ENCODE results near the gene BLM.
A peak's percentile ranks its signal among the peaks of the same experiment; 100 is the strongest.

Gene BLM

GRCh38 chr15:90744759-90745402, 27.7 kb downstream of the BLM start:
- peaks cover 7% of the 10 kb centered on the region for H3K9me3 Mint-ChIP-seq
- no peak overlapping the region for H3K27ac Mint-ChIP-seq
- peaks cover 6% of the 10 kb centered on the region for H3K4me1 Mint-ChIP-seq
- H3K4me3 Mint-ChIP-seq: no peak overlapping the region
- H3K27me3 Mint-ChIP-seq: no peaks in the 10 kb centered on the region
- ATAC-seq: no peak
- peaks cover 19% of the 10 kb centered on the region for H3K36me3 Mint-ChIP-seq

GRCh38 chr15:90749754-90750153, 32.6 kb downstream of the BLM start:
- peak; percentile 78 for ATAC-seq

DNA sequence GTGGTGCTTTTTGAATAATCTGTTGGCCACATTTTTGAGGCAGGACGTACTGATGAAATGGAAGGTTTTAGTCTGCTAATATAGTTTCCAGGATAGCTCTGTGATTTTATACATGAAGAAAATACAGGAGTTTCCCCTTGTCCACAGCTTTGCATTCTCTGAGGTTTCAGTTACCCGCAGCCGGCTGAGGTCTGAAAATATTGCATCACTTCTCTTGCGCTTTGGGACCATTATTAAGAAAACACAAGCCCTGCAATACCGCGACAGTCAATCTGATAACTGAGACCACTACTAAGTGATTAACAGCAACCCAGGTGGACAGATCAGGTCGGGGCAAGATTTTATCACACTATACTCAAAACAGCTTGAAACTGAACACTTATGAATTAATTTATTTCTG, 33.0 kb downstream of the BLM start:
- peaks cover 15% of the 10 kb centered on the region for H3K36me3 Mint-ChIP-seq
- H3K4me1 Mint-ChIP-seq: peaks cover 16% of the 10 kb centered on the region
- H3K9me3 Mint-ChIP-seq: no peaks in the 10 kb centered on the region
- peak overlapping the region; percentile 9 for H3K4me3 Mint-ChIP-seq
- ATAC-seq: peak; percentile 73
- no peaks in the 10 kb centered on the region for H3K27me3 Mint-ChIP-seq
- H3K27ac Mint-ChIP-seq: peak overlapping the region; percentile 61

More at GRCh38 chr15:90749754-90750153, 32.6 kb downstream of the BLM start:
- H3K36me3 Mint-ChIP-seq: peaks cover 12% of the 10 kb centered on the region
- H3K27ac Mint-ChIP-seq: peak overlapping the region; percentile 61
- H3K9me3 Mint-ChIP-seq: no peaks in the 10 kb centered on the region
- peaks cover 16% of the 10 kb centered on the region for H3K4me1 Mint-ChIP-seq
- H3K4me3 Mint-ChIP-seq: peak overlapping the region; percentile 9
- H3K27me3 Mint-ChIP-seq: no peaks in the 10 kb centered on the region

DNA sequence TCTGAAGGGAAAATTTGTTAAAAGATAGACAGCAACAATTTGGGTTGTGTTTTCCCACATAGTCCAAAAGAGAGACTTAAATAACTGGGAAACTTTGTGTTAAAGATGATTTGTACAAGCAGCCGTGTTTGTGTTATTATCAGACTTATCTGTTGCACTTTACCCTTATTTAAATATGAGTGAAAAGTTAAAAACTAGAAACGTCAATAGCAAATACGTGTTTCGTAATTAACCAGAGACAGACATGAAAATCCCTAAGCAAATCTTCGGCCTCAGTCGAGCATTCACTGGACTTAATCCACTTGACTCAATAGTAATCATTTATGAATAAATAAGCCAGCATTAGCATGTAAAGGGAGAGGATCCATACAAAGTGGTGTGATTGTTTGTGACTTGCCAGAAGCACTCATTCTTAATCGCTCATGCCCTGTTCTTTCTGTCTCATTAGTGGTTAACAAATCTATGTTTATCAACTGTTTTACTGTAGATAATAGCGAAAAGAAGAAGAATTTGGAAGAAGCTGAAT, 34.2 kb downstream of the BLM start:
- no peak overlapping the region for H3K4me3 Mint-ChIP-seq
- H3K27ac Mint-ChIP-seq: no peak overlapping the region
- H3K4me1 Mint-ChIP-seq: peaks cover 21% of the 10 kb centered on the region
- peaks cover 23% of the 10 kb centered on the region for H3K36me3 Mint-ChIP-seq
- no peaks in the 10 kb centered on the region for H3K9me3 Mint-ChIP-seq
- no peak for ATAC-seq
- H3K27me3 Mint-ChIP-seq: no peaks in the 10 kb centered on the region

- Mint-ChIP-seq H3K36me3 (peaks cover 44% of the 10 kb centered on the region), H3K27ac (peak overlapping the region; percentile 7), H3K4me3 (no peak overlapping the region), H3K27me3 (no peaks in the 10 kb centered on the region), H3K9me3 (no peaks in the 10 kb centered on the region), H3K4me1 (peaks cover 5% of the 10 kb centered on the region)
- no peak for ATAC-seq
Measured at GRCh38 chr15:90756916-90757315, 39.8 kb downstream of the BLM start.

DNA sequence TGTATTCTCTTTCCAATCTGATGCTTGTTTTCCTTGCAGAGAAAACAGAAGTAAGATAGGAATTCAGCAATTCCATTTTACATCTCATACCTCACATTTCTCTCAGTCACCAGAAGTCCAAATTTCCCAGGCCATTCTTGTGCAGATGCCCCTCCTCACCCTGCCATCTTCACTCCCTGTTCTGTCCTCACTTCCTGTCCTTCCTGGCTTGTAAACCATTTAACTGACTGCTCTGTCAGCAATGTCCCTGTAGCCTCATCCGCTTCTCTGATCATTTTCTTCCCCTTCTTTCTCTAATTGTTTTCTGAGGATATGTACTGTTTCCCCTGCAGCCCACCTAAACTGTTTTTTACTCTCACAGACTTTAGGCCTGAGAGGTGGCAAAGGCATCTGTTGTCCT, 40.3 kb downstream of the BLM start:
- H3K27ac Mint-ChIP-seq: peak overlapping the region; percentile 7
- no peaks in the 10 kb centered on the region for H3K27me3 Mint-ChIP-seq
- peaks cover 49% of the 10 kb centered on the region for H3K36me3 Mint-ChIP-seq
- H3K9me3 Mint-ChIP-seq: no peaks in the 10 kb centered on the region
- no peak overlapping the region for H3K4me3 Mint-ChIP-seq
- ATAC-seq: no peak
- H3K4me1 Mint-ChIP-seq: peaks cover 5% of the 10 kb centered on the region

GRCh38 chr15:90760661-90761232, 43.6 kb downstream of the BLM start:
- no peaks in the 10 kb centered on the region for H3K27me3 Mint-ChIP-seq
- H3K36me3 Mint-ChIP-seq: peaks cover 38% of the 10 kb centered on the region
- ATAC-seq: no peak
- H3K4me1 Mint-ChIP-seq: peaks cover 2% of the 10 kb centered on the region
- no peak overlapping the region for H3K27ac Mint-ChIP-seq
- no peaks in the 10 kb centered on the region for H3K9me3 Mint-ChIP-seq
- H3K4me3 Mint-ChIP-seq: no peak overlapping the region

GRCh38 chr15:90761629-90762028, 44.5 kb downstream of the BLM start:
- no peak overlapping the region for H3K4me3 Mint-ChIP-seq
- no peaks in the 10 kb centered on the region for H3K27me3 Mint-ChIP-seq
- no peaks in the 10 kb centered on the region for H3K4me1 Mint-ChIP-seq
- no peak overlapping the region for H3K27ac Mint-ChIP-seq
- peaks cover 35% of the 10 kb centered on the region for H3K36me3 Mint-ChIP-seq
- no peak for ATAC-seq
- no peaks in the 10 kb centered on the region for H3K9me3 Mint-ChIP-seq

- H3K27me3 Mint-ChIP-seq: no peaks in the 10 kb centered on the region
Measured at GRCh38 chr15:90762109-90762508, 45.0 kb downstream of the BLM start.

GRCh38 chr15:90763366-90764099, 46.4 kb downstream of the BLM start:
- ATAC-seq: no peak
- peaks cover 36% of the 10 kb centered on the region for H3K36me3 Mint-ChIP-seq
- no peaks in the 10 kb centered on the region for H3K9me3 Mint-ChIP-seq
- no peak overlapping the region for H3K4me3 Mint-ChIP-seq
- H3K27ac Mint-ChIP-seq: no peak overlapping the region
- no peaks in the 10 kb centered on the region for H3K27me3 Mint-ChIP-seq
- H3K4me1 Mint-ChIP-seq: no peaks in the 10 kb centered on the region

More at GRCh38 chr15:90762109-90762508, 45.0 kb downstream of the BLM start:
- H3K9me3 Mint-ChIP-seq: no peaks in the 10 kb centered on the region
- H3K27ac Mint-ChIP-seq: no peak overlapping the region
- H3K36me3 Mint-ChIP-seq: peaks cover 34% of the 10 kb centered on the region
- ATAC-seq: no peak
- no peak overlapping the region for H3K4me3 Mint-ChIP-seq
- H3K4me1 Mint-ChIP-seq: no peaks in the 10 kb centered on the region

DNA sequence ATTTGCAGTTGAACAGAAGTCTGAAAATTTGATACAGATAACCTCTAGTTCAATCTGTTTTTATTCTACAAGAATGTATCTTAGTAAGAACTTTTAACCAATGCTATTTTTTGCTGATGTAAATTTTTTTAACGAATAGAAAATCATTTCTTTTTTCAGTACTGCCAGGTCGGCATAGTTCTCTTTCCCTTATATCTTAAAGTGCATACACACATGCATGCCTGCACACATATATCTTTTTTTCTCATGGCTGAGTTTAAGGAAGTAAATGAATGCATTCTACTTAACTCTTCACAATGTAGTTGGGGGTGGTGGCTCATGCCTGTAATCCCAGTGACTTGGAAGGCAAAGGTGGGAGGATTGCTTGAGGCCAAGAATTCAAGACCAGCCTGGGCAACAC, 48.4 kb downstream of the BLM start:
- no peaks in the 10 kb centered on the region for H3K4me1 Mint-ChIP-seq
- H3K27ac Mint-ChIP-seq: no peak overlapping the region
- ATAC-seq: no peak
- no peak overlapping the region for H3K4me3 Mint-ChIP-seq
- H3K36me3 Mint-ChIP-seq: peaks cover 35% of the 10 kb centered on the region
- no peaks in the 10 kb centered on the region for H3K9me3 Mint-ChIP-seq
- H3K27me3 Mint-ChIP-seq: no peaks in the 10 kb centered on the region

DNA sequence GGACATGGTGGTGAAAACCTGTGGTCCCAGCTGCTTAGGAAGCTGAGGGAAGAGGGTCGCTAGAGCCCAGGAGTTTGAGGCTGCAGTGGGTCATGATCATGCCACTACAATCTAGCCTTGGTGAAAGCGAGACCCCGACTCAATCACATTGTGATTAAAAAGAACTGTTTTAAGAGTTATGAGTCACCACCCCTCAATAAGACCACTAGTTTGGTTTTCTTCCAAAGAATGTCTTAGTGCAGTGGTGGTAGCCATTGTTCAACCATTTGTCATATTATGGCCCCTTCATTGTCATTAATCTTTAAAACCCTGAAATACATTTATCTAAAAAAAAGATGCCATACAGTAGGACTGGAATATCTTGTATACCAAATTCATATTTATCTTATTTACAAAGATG, 48.8 kb downstream of the BLM start:
- Mint-ChIP-seq H3K36me3 (peaks cover 33% of the 10 kb centered on the region), H3K9me3 (no peaks in the 10 kb centered on the region), H3K27ac (no peak overlapping the region), H3K4me3 (no peak overlapping the region), H3K27me3 (no peaks in the 10 kb centered on the region), H3K4me1 (no peaks in the 10 kb centered on the region)
- no peak for ATAC-seq

- no peak overlapping the region for H3K27ac Mint-ChIP-seq
- H3K4me1 Mint-ChIP-seq: no peaks in the 10 kb centered on the region
- ATAC-seq: no peak
- H3K27me3 Mint-ChIP-seq: no peaks in the 10 kb centered on the region
- peaks cover 21% of the 10 kb centered on the region for H3K36me3 Mint-ChIP-seq
- no peaks in the 10 kb centered on the region for H3K9me3 Mint-ChIP-seq
- H3K4me3 Mint-ChIP-seq: no peak overlapping the region
Measured at GRCh38 chr15:90769375-90769774, 52.2 kb downstream of the BLM start.

DNA sequence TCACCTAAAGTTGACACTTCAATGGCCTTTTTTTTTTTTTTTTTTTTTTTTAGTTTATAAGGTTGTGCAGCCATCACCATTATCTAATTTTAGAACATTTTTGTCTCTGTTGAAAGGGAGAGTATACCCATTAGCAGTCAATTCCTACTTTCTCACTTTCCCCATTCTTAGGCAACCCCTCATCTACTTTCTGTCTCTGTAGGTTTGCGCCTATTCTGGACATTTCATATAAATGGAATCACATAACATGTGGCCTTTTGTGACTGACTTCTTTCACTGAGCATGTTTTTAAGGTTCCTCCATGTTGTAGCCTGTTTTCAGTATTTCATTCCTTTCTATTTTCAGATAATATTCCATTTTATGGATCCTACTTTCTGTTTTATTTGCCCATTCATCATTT, 56.3 kb downstream of the BLM start:
- no peaks in the 10 kb centered on the region for H3K4me1 Mint-ChIP-seq
- no peak overlapping the region for H3K4me3 Mint-ChIP-seq
- no peak for ATAC-seq
- H3K27me3 Mint-ChIP-seq: no peaks in the 10 kb centered on the region
- no peaks in the 10 kb centered on the region for H3K9me3 Mint-ChIP-seq
- peaks cover 28% of the 10 kb centered on the region for H3K36me3 Mint-ChIP-seq
- H3K27ac Mint-ChIP-seq: no peak overlapping the region

DNA sequence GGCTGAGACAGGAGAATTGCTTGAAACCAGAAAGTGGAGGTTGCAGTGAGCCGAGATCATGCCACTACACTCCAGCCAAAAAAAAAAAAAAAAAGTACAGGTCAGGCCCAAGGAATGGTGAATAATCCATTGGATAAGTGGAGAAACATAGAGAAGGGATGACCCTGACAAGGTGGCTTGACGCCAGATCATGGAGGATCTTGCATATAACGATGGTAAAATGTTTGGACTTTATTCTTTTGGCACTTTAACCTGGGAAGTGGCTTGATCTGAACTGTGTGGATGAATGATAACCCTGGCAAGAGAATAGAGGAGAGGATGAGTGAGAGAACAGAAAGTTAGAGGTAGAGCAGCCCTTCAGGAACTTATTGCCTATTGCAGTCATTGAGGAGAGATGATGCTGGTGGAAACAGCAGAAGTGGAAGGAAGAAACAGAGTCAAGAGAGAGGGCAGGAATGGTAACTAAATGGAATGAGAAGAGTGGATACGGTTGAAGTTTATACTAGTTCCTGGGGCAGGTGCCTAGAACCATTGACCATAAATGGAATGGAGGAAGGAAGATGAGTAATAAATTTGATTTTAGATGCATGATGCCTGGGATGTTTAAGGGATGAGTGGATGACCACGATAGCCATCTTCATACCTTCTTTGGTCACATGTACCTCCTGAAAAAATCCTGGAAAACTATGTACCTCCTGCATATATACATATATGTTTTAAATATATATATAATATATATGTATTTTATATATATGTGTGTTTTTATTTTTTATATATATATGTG, 57.8 kb downstream of the BLM start:
- H3K27me3 Mint-ChIP-seq: no peaks in the 10 kb centered on the region
- H3K36me3 Mint-ChIP-seq: peaks cover 37% of the 10 kb centered on the region
- peaks cover 3% of the 10 kb centered on the region for H3K9me3 Mint-ChIP-seq
- H3K4me3 Mint-ChIP-seq: no peak overlapping the region
- H3K27ac Mint-ChIP-seq: no peak overlapping the region
- ATAC-seq: no peak
- H3K4me1 Mint-ChIP-seq: no peaks in the 10 kb centered on the region
